NCI-H82 (cell line): Measurements from ENCODE around the gene EDN1.
"Not testable (repeated sequence)": the region's sequence is repeated elsewhere in the genome, so short reads cannot be mapped to it uniquely, and the experiment has no call there.

Source experiments
- DNase-seq: peaks from one replicate; lab custom pipeline; 2025; lab: John Stamatoyannopoulos, UW

Gene EDN1

GRCh38 chr6:12294851-12295536 lies 4.8 kb downstream of the EDN1 start:
- no peak for DNase-seq

- no peak for DNase-seq
These were observed 5.5 kb downstream of the EDN1 start for GRCh38 chr6:12295558-12296254.

GRCh38 chr6:12296255-12296573 lies 6.1 kb downstream of the EDN1 start:
- DNase-seq, result no peak

GRCh38 chr6:12296604-12297003 lies 6.4 kb downstream of the EDN1 start:
- DNase-seq, result no peak

GRCh38 chr6:12297363-12298016 lies 7.3 kb downstream of the EDN1 start:
- DNase-seq, result no peak

GRCh38 chr6:12298017-12298978 lies 8.1 kb downstream of the EDN1 start:
- DNase-seq, result no peak

- DNase-seq, result no peak
These were observed 8.8 kb downstream of the EDN1 start for GRCh38 chr6:12298995-12299394.

GRCh38 chr6:12301018-12301417 lies 10.9 kb downstream of the EDN1 start:
- DNase-seq, result no peak

GRCh38 chr6:12304487-12304886 lies 14.3 kb downstream of the EDN1 start:
- no peak for DNase-seq

- DNase-seq, result no peak
These were observed 18.9 kb downstream of the EDN1 start for GRCh38 chr6:12309070-12309469.

- no peak for DNase-seq
These were observed 20.9 kb downstream of the EDN1 start for GRCh38 chr6:12311106-12311505.

GRCh38 chr6:12312736-12313135 lies 22.6 kb downstream of the EDN1 start:
- no peak for DNase-seq

- DNase-seq, result no peak
These were observed 23.3 kb downstream of the EDN1 start for GRCh38 chr6:12313306-12313991.

GRCh38 chr6:12313992-12314589 lies 23.9 kb downstream of the EDN1 start:
- DNase-seq, result no peak

- no peak for DNase-seq
These were observed 24.6 kb downstream of the EDN1 start for GRCh38 chr6:12314751-12315150.

GRCh38 chr6:12315292-12316081 lies 25.3 kb downstream of the EDN1 start:
- no peak for DNase-seq

- DNase-seq, result no peak
These were observed 28.6 kb downstream of the EDN1 start for GRCh38 chr6:12318749-12319148.

- not testable (repeated sequence) for DNase-seq
These were observed 29.9 kb downstream of the EDN1 start for GRCh38 chr6:12320074-12320473.

GRCh38 chr6:12324099-12324498 lies 33.9 kb downstream of the EDN1 start:
- DNase-seq, result no peak

GRCh38 chr6:12324748-12325147 lies 34.6 kb downstream of the EDN1 start:
- no peak for DNase-seq
